GM21737 (cell line): ENCODE results near the gene KIAA2012.

Experiments used
- ATAC-seq: cut with Tn5 transposase; IDR thresholded peaks from one replicate; pipeline ENCODE4 v1.9.1; 2021; ENCODE audit warnings: mild to moderate bottlenecking, moderate library complexity; ENCODE audit not compliant: unreplicated experiment

Gene KIAA2012

GRCh38 chr2:202072737-202073401, at the start of gene KIAA2012:
KIAA2012 (plus strand) TSS chr2:202073255; CDS start chr2:202073628, 373 bp downstream.
- no peak for ATAC-seq

DNA sequence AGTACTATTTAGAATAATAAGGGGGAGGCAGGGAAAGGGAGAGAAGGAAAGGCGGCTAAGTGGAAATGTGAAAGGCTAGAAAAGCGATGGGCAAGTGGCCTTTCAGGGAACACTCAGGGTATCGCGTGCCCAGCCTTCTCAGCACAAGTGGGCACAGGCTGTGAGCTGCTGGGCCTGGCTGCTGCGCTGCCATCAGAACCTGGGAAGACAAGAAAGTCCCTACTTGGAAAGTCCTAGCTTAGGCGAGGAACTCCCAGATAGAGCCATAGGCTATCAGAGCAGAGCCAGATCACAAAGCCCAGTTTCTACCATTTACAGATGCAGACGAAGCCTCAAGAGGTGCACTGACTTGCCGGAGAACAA, 49.2 kb upstream of the KIAA2012 start:
- no peak for ATAC-seq

DNA sequence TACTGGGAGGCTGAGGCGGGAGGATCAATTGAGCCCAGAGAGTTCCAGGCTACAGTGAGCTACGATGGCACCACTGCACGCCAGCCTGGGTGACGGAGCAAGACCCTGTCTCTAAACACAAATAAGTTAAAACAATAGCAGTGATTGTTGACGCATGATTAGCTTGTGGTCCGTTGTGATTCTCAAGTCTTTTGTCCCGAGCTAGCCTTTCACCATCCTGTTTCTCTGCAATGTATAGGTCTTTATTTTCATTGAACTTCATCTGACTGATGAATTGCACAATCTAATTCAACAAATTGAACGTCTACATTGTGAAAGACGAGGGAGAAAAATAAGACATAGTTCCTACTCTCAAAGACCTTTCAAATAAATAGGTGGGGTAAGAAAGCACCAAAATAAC, 48.2 kb upstream of the KIAA2012 start:
- ATAC-seq, result no peak

- no peak for ATAC-seq
These were observed 47.2 kb upstream of the KIAA2012 start for GRCh38 chr2:202025816-202026215.

GRCh38 chr2:202026507-202026906, 46.5 kb upstream of the KIAA2012 start:
- no peak for ATAC-seq

GRCh38 chr2:202030691-202031090, 42.4 kb upstream of the KIAA2012 start:
- ATAC-seq, result no peak

DNA sequence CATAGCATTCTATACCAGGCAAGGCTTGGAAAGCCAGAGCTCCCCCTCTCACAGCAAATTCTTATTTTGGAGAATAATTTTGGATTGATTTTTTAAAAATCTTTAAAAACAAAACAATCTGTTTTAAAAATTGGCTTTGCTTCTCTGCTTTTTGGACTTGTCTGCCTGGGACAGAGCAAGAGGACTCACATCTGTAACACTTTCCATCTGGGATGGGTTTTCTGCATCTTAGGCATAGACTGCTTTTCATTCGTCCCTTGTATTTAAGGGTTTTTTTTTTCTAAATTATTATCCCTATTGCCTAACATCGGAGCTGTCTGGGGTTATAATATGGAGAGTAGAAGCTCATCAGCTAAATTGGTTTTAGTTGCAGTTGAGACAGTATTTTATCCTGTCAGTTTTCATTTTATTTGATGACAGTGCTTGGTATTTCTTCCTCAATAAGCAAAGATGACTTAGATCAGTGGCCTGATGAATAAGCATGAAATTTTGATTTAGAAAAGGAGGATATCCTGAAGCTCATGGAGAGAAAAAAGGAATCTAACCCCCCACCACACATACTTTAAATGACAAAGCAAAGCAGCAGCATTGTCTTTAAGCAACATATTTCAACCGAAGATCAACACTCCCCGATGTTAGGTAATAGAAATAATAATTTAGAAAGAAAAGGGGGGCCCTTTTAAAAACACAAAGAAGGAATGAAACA, 41.7 kb upstream of the KIAA2012 start:
- no peak for ATAC-seq

- peak; percentile 7 for ATAC-seq
These were observed 40.2 kb upstream of the KIAA2012 start for GRCh38 chr2:202032846-202033316.

GRCh38 chr2:202033317-202034248, 39.5 kb upstream of the KIAA2012 start, which contains the start of gene FZD7:
FZD7 (plus strand) TSS chr2:202033855; CDS start chr2:202034648, 793 bp downstream.
- ATAC-seq, result peak; percentile 79

GRCh38 chr2:202034249-202035088, 38.6 kb upstream of the KIAA2012 start:
- ATAC-seq, result peak; percentile 5

GRCh38 chr2:202035089-202035940, 37.7 kb upstream of the KIAA2012 start:
- no peak for ATAC-seq

DNA sequence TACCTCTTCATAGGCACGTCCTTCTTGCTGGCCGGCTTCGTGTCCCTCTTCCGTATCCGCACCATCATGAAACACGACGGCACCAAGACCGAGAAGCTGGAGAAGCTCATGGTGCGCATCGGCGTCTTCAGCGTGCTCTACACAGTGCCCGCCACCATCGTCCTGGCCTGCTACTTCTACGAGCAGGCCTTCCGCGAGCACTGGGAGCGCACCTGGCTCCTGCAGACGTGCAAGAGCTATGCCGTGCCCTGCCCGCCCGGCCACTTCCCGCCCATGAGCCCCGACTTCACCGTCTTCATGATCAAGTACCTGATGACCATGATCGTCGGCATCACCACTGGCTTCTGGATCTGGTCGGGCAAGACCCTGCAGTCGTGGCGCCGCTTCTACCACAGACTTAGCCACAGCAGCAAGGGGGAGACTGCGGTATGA, 37.1 kb upstream of the KIAA2012 start:
- ATAC-seq, result no peak

GRCh38 chr2:202036601-202037037, 36.4 kb upstream of the KIAA2012 start:
- ATAC-seq, result no peak

DNA sequence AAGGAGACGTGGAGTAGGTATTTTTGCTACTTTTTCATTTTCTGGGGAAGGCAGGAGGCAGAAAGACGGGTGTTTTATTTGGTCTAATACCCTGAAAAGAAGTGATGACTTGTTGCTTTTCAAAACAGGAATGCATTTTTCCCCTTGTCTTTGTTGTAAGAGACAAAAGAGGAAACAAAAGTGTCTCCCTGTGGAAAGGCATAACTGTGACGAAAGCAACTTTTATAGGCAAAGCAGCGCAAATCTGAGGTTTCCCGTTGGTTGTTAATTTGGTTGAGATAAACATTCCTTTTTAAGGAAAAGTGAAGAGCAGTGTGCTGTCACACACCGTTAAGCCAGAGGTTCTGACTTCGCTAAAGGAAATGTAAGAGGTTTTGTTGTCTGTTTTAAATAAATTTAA, 36.0 kb upstream of the KIAA2012 start:
- ATAC-seq, result no peak

GRCh38 chr2:202038471-202039277, 34.4 kb upstream of the KIAA2012 start:
- ATAC-seq, result no peak

- no peak for ATAC-seq
These were observed 33.6 kb upstream of the KIAA2012 start for GRCh38 chr2:202039278-202040078.

GRCh38 chr2:202040079-202040844, 32.8 kb upstream of the KIAA2012 start:
- ATAC-seq, result no peak
